ENCODE results near the gene RTP1.

Gene RTP1

DNA sequence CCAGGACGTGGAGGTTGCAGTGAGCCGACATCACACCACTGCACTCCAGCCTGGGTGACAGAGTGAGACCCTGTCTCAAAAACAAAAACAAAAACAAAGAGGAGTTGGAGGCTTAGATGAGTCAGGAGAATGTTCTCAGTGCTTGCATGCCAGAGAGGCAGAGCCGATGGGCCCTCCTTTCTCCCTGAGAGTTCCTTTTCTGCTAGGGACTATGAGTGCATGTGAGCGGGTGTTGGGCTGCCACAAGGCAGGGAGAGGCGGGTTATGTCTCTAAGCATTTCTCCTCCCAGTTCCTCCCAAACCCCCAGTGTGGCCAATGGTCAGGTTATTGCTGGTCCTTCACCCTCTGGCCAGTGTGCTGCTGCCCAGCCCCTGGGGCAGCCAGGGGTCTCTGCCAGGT, 45.1 kb downstream of the RTP1 start:
- no peak for DNase-seq (ENCODE audit: low read depth)

DNA sequence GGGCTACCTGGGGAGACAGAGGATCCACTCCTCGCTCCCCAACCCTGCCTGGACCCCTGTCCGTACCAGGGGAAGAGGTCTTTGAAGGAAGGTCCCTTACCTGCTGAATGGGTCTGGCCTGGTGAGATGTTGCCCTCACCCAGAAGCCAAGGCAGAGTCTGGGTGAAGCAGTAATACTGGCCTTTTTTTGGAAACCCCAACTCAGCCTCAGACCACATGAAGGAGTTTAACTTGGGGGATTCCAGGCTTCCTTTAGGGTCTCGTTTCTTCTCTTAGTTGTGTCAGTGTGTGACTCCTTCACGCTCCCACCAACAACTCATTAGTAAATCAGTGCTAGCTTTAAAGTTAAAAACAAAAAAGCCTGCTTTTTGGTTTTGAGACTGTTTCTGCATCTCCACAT, 45.6 kb downstream of the RTP1 start:
- DNase-seq (ENCODE audit: low read depth), result no peak

DNA sequence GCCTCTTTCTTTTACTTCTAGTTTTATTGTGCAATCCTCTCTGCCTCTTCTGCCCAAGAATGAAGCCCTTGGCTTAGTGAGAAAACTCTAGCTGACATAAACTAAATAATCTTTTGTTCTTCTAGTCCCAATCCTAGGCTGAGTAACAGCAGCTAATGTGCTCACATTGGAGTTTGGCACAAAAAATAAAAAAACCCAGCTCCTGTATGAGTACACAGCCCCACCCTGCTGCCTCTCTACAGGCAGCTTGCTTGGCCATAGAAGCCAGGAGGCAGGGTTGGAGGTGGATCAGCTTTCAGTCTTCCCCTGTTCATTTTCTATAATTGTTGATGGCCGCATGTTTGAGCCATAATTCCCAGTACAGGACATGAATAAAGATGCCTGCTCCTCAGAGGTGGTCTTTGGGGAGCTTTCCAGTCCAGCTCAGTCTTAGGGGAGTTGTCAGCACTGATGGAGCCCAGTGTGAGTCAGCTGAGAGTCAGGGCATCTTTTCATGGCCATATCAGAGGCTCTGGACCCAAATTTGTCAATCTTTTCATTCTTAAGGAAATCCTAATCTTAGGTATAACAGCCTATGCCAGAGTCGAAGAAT, 46.7 kb downstream of the RTP1 start:
- no peak for DNase-seq (ENCODE audit: low read depth)

DNA sequence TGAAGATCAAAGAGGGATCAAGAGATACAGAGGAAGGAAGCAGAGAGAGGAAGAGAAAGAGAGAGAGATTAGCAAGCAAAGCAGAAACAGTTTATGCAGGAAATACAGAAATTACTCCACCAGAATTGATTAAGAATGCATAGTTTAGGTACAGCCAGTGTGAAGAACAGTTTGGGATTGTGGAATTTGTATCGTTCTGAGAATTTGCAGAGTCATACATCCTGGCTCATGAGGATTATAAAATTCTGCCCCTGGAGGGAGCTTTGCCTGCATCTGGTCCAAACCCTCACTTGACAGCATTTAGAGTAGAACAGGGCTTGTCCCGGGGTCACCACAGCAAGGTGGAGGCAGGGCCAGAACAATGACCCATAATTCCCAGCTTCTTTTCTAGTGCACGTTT, 50.1 kb downstream of the RTP1 start:
- DNase-seq (ENCODE audit: low read depth), result no peak

Measured in activated T-cell treated with anti-CD3 and anti-CD28 coated beads for 48 hours (primary cell).